ENCODE results near the gene C19orf53. TPM values are rescaled to one million over a fixed set of nuclear protein-coding genes. Genes with fewer than 3 reads are reported as not detected.

C19orf53 gene
- total RNA-seq, 1 donor from 2014 or later, result 68.0 TPM

DNA sequence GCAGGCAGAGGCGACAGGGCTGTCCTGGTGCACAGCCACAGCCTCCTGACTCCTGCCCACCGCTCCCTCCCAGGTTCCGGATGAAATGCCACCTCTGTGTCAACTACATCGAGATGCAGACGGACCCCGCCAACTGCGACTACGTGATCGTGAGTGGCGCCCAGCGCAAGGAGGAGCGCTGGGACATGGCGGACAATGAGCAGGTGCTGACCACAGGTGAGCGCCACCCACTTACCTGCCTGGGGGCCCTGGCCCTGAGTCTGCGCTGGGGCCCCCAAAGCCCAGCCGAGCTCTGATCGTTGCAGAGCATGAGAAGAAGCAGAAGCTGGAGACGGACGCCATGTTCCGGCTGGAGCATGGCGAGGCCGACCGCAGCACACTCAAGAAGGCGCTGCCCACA, 15.5 kb upstream of the C19orf53 start:
- Histone ChIP-seq H3K27me3 (ENCODE audit: low read depth) (no peaks in the 10 kb centered on the region), H3K4me3 (no peak overlapping the region)
- TF ChIP-seq, protein P1, sequence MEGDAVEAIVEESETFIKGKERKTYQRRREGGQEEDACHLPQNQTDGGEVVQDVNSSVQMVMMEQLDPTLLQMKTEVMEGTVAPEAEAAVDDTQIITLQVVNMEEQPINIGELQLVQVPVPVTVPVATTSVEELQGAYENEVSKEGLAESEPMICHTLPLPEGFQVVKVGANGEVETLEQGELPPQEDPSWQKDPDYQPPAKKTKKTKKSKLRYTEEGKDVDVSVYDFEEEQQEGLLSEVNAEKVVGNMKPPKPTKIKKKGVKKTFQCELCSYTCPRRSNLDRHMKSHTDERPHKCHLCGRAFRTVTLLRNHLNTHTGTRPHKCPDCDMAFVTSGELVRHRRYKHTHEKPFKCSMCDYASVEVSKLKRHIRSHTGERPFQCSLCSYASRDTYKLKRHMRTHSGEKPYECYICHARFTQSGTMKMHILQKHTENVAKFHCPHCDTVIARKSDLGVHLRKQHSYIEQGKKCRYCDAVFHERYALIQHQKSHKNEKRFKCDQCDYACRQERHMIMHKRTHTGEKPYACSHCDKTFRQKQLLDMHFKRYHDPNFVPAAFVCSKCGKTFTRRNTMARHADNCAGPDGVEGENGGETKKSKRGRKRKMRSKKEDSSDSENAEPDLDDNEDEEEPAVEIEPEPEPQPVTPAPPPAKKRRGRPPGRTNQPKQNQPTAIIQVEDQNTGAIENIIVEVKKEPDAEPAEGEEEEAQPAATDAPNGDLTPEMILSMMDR (IDR thresholded peaks at IDR 0.05), result no peak

DNA sequence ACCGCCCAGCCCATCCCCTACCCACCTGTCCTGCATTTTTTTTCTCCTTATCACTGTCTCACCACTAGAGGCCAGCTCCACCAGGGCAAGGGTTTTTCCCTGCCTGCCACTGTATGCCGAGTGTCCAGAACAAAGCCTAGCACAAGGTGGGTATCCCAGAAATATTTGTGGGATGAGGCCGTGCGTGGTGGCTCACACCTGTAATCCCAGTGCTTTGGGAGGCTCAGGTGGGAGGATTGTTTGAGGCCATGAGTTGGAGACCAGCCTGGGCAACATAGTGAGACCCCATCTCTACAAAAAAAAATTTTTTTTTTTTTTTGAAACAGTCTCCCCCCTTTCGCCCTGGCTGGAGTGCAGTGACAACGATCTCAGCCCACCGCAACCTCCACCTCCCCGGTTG, 12.8 kb upstream of the C19orf53 start:
- Histone ChIP-seq H3K9me3 (no peaks in the 10 kb centered on the region), H3K27me3 (ENCODE audit: low read depth) (no peaks in the 10 kb centered on the region), H3K36me3 (peaks cover 67% of the 10 kb centered on the region), H3K27ac (no peak overlapping the region), H3K4me1 (peaks cover 14% of the 10 kb centered on the region), H3K4me3 (no peak overlapping the region)
- intact Hi-C loops (cut with DNase I), result no loop called here
- TF ChIP-seq, protein P1 (IDR thresholded peaks at IDR 0.05), result no peak
- no peak for ATAC-seq
- no peak for DNase-seq

More for the DNA sequence above, 15.5 kb upstream of the C19orf53 start:
- Histone ChIP-seq H3K36me3 (peaks cover 92% of the 10 kb centered on the region), H3K4me1 (no peaks in the 10 kb centered on the region), H3K9me3 (no peaks in the 10 kb centered on the region), H3K27ac (no peak overlapping the region)
- no peak for ATAC-seq
- DNase-seq, result no peak
- intact Hi-C loops (cut with DNase I), result no loop called here

DNA sequence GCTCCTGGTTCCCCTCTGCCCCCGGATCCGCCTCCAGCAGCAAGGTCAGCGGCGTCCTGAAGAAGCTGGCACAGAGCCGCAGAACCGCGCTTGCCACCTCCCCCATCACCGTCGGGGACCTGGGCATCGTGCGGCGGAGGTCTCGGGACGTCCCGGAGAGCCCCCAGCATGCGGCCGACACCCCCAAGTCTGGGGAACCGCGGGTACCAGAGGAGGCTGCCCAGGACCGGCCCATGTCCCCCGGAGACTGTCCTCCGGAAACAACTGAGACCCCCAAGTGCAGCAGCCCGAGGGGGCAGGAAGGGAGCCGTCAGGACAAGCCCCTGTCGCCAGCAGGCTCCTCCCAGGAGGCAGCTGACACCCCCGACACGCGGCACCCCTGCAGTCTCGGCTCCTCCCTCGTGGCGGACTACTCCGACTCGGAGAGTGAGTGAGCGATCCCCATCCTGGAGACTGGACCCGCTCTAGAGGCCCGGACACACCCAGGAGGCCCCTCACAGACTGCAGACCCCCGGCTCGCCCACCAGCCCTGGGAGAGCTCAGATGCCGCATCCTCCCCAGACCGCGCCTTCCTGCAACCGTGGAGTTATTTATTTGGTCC, 11.5 kb upstream of the C19orf53 start:
- TF ChIP-seq, protein P1 (IDR thresholded peaks at IDR 0.05), result no peak
- no peak for DNase-seq
- H3K36me3 ChIP-seq, result peaks cover 54% of the 10 kb centered on the region

DNA sequence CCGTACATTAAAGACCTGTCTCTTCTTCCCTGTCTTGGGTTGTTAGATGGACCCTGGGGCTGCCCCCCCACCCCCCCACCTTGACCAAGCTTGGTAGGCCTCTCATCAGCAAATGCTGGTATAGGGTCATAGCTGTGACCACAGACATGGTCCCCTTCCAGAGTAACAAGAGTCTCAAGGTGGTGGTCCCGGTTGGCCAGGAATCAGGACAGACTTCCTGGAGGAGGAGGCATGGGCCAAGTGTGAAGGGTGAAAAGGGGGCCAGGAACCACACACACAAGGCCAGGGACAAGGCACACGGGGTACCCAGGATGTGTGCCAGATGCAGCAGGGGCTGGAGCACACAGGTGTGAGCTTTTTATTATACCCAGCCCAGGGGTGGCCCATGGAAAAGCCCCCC, 11.0 kb upstream of the C19orf53 start:
- ATAC-seq (no peak), DNase-seq (no peak)
- Histone ChIP-seq H3K4me1 (peaks cover 14% of the 10 kb centered on the region), H3K27me3 (ENCODE audit: low read depth) (no peaks in the 10 kb centered on the region), H3K36me3 (peaks cover 52% of the 10 kb centered on the region), H3K9me3 (no peaks in the 10 kb centered on the region), H3K4me3 (no peak overlapping the region), H3K27ac (no peak overlapping the region)
- intact Hi-C loops (cut with DNase I), result no loop called here
- TF ChIP-seq, protein P1 (IDR thresholded peaks at IDR 0.05), result no peak

More for the DNA sequence above, 11.5 kb upstream of the C19orf53 start:
- ATAC-seq, result peak in 1 of 2 donors; percentile 1
- Histone ChIP-seq H3K9me3 (no peaks in the 10 kb centered on the region), H3K4me1 (peaks cover 14% of the 10 kb centered on the region), H3K27ac (no peak overlapping the region), H3K4me3 (no peak overlapping the region), H3K27me3 (ENCODE audit: low read depth) (no peaks in the 10 kb centered on the region)
- intact Hi-C loops (cut with DNase I), result no loop called here

DNA sequence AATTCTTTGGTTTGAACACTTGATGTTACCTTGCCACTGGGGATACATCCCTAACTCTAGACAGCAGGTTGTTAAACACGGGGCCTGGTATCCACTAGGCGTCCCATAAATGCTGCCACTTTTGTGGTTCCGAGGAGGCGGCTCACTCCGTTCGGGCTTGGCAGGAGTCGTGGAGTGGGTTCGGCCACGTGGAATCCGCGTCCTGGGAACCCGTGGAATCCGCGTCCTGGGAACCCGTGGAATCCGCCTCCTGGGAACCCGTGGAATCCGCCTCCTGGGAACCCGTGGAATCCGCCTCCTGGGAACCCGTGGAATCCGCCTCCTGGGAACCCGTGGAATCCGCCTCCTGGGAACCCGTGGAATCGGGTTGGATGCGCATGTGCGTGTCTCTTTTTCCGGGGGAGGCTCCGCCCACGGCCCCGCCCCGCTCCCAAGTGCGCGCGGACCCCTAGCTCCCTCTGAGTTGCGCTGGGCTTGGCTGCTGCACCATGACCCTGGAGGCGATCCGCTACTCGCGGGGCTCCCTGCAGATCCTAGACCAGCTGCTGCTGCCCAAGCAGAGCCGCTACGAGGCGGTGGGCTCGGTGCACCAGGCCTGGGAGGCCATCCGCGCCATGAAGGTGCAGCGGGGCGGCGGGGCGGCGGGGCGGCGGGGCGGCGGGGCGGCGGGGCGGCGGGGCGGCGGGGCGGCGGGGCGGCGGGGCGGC, 10.0 kb upstream of the C19orf53 start, which contains the start of gene MRI1:
Gene MRI1 (plus strand): TSS at position 422 of the 707 bp plus-strand sequence. CDS start 67 bp downstream, at position 489.
- Histone ChIP-seq H3K9me3 (no peaks in the 10 kb centered on the region), H3K27ac (peak within 1 kb of the TSS; percentile 76), H3K4me3 (peak within 1 kb of the TSS; percentile 86), H3K36me3 (peaks cover 52% of the 10 kb centered on the region), H3K4me1 (peaks cover 14% of the 10 kb centered on the region), H3K27me3 (ENCODE audit: low read depth) (no peaks in the 10 kb centered on the region)
- TF ChIP-seq, protein P1 (IDR thresholded peaks at IDR 0.05), result no peak
- DNase-seq, result peak; percentile 86
- ATAC-seq, result peak; percentile 87 to 92
- intact Hi-C loops (cut with DNase I), result no loop called here
